ENCODE measurements around the gene ZZZ3.
"Not testable (repeated sequence)": the region's sequence is repeated elsewhere in the genome, so short reads cannot be mapped to it uniquely, and the experiment has no call there.

ZZZ3 gene

GRCh38 chr1:77668924-77669449 is 13.5 kb downstream of the ZZZ3 start:
- no peak for DNase-seq

- DNase-seq = no peak
These were observed 17.4 kb downstream of the ZZZ3 start for GRCh38 chr1:77664939-77665516.

GRCh38 chr1:77661696-77662095 is 20.8 kb downstream of the ZZZ3 start:
- no peak for DNase-seq

GRCh38 chr1:77659879-77660593 is 22.4 kb downstream of the ZZZ3 start:
- DNase-seq = no peak

- DNase-seq = no peak
These were observed 24.2 kb downstream of the ZZZ3 start for GRCh38 chr1:77658271-77658670.

DNA sequence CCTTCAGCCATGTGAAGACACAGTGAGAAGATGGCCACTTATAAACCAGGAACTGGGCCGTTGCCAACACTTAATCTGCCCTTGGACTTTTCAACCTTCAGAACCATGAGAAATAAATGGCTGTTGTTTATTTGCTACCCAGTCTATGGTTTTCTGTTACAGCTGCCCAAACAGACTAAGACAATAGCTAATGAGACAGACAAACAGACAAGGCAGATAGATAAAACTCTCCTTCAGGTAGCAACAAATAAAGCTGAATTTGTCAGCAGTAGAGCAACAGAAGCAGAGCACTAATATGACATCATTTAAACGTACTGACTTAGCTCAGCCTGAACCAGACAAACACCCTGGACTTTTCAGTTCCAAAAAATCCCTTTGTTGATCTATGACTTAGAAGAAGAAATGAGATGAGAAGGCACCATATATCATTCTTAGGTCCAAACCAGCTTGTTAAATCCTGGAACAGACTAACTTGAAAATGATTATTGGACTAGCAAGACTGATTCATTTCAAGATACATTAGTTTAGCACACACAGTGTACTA is 27.0 kb downstream of the ZZZ3 start:
- DNase-seq = peak; percentile 30 to 46

- DNase-seq = no peak
These were observed 29.4 kb downstream of the ZZZ3 start for GRCh38 chr1:77652970-77653516.

DNA sequence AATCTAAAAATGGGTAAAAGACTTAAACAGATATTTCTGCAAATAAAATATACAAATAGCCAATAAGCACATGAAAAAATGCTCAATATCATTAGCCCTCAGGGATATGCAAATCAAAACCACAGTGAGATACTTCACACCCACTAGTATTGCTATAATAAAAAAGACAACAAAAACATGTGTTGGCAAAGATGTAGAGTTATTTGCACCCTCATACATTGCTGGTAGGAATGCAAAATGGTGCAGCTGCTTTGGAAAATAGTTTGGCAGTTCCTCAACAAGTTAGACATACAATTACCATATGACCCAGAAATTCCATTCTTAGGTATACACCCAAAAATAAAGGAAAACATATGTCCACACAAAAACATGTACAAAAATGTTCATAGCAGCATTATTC is 30.2 kb downstream of the ZZZ3 start:
- no peak for DNase-seq

GRCh38 chr1:77649127-77649526 is 33.3 kb downstream of the ZZZ3 start:
- DNase-seq = no peak

DNA sequence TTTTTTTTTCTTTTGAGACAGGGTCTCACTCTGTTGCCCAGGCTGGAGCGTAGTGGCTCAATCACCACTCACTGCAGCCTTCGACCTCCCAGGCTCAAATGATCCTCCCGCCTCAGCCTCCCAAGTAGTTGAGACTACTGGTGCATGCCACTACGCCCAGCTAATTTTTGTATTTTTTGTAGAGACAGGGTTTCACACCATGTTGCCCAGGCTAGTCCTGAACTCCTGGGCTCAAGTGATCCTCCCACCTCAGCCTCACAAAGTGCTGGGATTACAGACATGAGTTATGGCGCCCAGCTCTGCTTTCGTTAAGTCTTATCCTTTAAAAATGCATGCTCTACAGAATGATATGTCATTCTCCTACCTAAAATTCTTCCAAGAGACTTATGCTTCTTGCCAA is 36.2 kb downstream of the ZZZ3 start:
- not testable (repeated sequence) for DNase-seq

DNA sequence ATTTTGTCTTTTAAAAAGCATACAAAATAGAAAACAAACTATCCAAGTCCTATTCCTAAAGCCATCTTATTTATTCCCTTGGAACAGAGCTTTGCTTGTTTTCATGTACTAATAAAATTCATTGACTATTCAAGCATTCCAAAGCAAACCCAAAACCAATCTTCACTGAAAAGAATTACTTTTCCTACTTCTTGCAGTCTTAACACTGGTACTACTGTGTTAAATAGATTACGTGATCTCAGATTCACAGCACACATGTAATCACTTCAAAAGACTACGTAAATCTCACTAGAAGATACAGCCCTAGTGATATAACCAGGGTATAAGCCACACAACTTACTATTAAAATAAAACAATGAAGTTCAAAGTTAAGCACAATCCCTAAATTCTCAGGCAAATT is 39.0 kb downstream of the ZZZ3 start:
- DNase-seq = no peak

DNA sequence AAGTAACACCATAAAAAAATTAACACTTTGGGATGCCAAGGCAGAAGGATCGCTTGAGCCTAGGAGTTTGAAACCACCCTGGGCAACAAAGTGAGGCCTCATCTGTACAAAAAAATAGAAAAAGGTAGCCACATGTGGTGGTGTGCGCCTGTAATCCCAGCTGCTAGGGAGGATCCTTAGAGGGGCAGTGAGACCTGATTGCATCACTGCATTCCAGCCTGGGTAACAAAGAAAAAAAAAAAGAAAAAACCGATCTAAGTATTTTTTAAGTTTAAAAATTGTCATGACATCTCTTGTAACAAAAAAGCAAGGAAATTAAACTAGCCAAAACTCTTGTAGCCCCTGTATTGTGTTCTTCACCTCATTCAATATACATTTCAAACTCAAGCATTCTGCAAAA is 39.5 kb downstream of the ZZZ3 start:
- DNase-seq = no peak

DNA sequence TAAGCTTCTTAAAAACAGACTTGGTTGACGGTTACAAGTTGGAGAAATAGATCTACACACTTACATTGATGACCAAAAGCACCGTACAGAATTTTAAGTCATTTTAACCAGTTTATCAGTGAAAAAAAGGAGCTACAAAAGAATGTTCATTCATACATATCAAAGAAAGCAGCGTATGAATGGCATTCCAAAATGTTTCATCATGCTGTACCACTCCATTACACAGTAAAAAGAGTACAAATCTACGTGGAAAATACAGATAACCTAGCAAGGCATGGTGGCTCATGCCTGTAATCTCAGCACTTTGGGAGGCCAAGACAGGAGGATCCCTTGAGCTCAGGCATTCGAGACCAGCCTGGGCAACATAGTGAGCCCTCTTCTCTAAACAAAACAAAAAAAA is 40.3 kb downstream of the ZZZ3 start:
- DNase-seq = no peak

- no peak for DNase-seq
These were observed 42.8 kb downstream of the ZZZ3 start for GRCh38 chr1:77639557-77640069.

DNA sequence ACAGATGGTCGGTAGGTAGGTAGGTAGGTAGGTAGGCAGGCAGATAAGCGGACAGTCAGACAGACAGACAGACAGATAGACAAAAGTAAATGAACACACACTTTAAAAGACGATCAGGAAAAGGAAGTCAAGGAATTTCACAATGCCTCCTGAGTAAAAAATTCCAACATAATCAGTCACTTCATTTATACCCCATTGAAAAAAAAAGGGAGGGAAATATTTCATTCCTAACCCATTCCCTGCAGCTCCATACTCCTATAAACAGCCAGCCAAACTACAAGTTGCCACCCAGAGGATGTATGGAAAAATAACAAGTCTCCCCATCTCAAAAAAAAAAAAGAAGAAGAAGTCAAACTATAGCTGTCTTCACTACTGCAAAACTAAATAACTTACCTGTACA is 43.4 kb downstream of the ZZZ3 start:
- DNase-seq = no peak

GRCh38 chr1:77636864-77637263 is 45.6 kb downstream of the ZZZ3 start:
- DNase-seq = no peak
